HG03103 (cell line): ENCODE data around the gene KIF13A.
"Not testable (repeated sequence)": the region's sequence is repeated elsewhere in the genome, so short reads cannot be mapped to it uniquely, and the experiment has no call there.

ENCODE experiments used
- ATAC-seq: cut with Tn5 transposase; IDR thresholded peaks from one replicate; pipeline ENCODE4 v1.9.1; 2021; ENCODE audit warnings: low read depth; ENCODE audit not compliant: unreplicated experiment

The KIF13A gene

DNA sequence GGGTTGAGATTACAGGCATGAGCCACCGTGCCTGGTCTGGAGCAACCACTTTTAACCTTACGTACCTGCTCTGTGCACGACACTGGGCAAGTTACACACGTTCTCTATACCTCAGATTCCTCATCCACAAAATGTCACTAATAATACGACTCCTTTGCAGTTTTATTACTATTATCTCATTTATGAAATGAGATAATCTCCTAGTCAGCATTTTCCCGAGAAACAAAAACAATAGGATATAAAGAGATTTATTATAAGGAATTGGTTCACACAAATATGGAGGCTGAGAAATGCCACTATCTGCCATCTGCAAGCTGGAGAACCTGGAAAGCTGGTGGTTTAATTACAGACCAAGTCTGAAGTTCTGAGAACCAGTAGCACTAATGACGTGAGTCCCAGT, 12.0 kb upstream of the KIF13A start:
- no peak for ATAC-seq

DNA sequence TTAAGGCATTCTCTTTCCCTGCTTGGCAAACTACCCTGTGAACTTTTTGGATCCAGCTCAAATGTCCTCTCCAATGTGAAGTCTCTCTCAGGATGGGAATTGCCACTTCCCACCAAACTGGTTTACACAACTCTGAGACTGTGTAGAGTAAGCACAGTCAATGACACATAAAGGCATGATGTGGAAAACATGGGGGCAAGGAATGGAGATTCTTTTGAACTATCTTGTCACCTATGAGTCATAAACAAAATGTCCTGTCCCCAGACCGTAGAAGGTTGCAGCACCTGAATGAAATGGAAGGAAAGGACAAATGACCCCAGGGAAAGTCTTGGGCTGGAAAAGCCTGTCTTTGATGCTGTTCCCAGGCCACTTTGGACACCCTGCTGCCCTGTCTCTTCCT, 11.0 kb upstream of the KIF13A start:
- no peak for ATAC-seq

DNA sequence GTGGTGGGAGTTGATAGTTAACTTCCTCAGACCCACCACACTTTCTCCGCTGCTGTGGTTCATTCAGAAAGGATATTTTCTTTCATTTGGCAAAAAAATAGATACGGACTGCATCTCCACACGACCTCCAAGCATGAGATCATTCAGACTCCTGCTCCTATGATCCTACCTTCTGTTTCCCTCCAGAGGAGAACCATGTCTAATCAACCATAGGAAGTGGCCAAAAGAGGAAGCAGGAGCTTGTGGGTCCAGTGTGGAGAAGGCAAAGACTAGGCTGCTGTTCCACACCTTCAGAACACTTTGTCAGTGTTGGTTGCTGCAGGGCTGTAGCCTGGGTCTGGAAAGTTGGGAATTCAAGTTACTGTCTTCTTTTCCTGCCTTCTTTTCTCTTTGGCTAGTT, 10.6 kb upstream of the KIF13A start:
- ATAC-seq, result no peak

DNA sequence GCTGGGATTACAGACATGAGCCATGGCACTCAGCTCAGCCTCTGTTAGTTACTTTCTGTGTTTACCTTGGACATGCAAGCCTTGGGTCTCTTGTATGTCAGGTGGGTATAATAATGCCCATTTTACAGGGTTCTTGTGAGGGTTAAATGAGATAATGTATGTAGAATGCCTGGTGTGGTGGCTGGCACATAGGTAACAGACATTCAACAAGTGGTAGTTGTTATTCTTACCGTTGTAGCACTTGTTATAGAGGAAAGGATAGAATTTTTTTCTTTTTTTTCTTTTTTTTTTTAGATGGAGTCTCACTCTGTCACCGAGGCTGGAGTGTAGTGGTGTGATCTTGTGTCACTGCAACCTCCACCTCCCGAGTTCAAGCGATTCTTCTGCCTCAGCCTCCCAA, 8.0 kb upstream of the KIF13A start:
- no peak for ATAC-seq

DNA sequence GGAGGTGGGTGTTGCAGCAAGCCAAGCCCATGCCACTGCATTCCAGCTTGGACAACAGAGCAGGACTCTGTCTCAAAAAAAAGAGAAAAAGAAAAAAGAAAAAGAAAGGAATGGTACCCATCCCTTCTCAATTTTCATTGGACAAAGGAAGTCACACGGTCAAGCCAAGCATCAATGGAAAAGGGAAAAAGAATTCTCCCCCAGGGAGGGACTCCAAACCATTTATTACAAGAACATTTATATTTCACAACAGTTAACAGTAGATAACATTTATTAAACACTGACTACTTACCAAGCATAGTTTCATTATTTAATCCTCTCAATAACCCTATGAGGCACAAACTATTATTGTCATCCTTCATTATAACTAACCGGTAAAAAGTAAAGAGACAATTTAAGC, 6.6 kb upstream of the KIF13A start:
- no peak for ATAC-seq

DNA sequence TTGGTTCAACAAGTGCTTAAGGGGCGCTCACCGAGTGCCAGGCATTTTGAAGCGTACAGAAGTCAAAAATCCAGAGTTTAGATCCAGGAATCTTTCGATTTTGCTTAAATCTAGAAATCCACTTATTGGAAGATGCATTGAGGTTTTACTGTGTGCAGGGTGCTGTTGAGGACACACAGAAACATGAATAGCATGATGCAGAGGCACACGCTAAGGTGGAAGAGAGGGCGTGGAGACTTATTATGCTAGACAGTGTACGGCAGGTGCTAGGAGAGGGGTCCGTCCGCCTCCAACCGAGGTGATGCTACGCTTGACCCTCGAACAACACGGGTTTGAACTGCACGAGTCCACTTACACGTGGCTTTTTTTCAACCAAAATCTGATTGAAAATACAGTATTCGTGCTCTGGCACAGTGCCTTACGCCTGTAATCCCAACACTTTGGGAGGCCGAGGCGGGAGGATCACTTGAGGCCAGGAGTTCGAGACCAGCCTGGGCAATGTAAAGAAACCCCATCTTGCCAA, 1.0 kb upstream of the KIF13A start:
- no peak for ATAC-seq

DNA sequence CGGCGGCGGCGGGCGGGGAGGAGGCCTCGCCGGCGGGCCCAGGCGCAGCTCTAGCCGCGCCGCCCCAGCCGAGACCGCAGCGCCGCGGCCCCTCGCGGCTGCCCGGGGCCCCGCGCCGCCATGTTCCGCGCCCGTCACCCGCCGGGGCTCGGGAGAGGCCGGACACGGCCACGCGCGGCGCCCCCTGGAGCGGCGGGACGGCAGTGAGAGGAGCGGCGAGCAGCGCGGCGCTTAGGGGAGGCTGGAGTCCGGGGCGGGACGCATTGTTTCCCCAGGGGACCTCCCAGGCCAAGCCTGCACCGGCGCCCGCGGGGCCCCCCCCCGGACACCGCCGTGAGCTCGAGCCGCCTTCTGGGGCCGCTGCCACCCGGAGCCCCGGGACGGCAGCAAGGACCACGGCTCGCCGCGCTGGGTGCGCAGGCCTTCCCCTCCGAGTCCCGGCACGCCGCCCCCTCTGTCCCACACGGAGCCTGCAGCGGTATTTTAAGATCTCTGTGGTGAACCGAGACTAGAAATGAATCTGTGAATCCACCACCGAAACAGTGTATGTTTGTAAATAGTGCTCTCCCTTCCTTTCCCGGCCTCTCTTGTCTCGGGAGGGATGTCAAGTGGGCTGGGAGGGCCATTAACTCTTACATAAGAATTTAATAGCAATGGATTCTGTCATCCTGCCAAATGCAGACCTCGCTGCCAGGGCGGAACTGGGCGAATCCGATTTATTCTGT, 424 bp upstream of the KIF13A start:
- ATAC-seq, result peak; percentile 70

DNA sequence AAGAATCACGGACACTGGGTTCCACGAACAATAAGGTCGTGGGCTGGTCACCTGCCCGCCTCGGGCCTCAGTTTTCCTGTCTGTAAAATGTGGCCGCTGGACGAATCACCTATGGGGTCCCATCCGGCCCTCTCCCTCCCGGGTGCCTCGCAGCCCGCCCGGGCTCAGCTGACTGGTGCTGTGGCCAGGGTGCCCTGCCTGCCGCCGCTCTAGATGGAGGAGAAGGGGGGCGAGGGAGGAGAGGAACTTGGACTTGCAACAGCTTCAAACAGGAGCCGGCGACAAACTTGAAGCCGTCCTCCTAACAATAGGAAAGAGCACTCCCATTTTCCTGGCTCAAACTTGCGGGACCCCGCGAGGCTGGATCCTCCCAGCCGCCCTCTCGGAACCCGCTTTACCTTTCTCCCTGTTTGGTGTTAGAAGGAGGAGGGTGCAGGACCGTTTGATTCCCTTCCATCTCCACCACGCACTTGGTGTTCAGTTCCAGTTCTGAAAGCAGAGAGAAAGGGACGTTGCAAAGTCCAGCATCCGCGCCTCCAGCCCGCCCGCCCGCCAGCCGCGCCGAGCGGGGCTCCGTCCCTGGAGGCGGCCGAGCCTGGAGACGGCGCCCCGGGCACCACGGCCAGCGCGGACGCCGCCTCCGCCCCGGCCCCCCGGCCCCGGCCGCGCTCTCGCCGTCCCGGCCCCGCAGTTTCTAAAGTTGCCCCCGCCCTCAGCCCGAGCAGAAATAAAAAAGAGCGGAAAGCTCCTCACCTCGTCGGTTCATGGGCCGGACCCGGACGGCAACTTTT, 584 bp downstream of the KIF13A start:
- peak; percentile 3 for ATAC-seq

DNA sequence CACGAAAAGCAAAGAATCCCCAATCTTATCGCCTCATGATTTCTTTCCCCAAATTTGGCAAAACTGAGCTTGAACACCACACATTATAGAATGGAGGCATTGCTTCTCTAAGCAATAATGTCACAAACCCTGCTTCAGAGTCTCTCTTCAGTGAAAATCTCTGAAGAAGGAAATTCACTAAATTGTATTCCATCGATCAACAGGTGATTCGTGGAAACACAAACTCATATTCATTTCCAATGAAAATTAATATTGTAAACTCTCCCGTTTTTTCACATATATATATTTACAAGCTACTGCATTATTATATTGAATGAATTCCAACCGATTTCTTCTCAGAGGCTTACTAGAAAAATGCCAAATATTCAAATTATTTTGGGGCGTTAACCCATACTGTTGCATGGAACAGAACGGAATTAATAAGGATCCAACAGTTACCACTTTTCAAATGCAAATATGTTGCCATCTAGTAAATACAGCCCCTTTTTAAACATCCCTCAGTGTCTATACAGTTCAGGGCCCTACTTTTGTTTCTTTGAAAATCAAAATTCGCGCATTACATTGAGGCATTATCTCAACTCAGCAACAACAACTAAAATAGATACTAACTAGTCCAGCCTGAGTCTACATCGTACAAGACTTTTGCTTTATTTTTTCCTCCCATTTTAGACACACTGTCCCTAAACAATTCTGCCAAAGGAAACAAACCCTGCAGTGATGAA, 1.3 kb downstream of the KIF13A start:
- no peak for ATAC-seq

DNA sequence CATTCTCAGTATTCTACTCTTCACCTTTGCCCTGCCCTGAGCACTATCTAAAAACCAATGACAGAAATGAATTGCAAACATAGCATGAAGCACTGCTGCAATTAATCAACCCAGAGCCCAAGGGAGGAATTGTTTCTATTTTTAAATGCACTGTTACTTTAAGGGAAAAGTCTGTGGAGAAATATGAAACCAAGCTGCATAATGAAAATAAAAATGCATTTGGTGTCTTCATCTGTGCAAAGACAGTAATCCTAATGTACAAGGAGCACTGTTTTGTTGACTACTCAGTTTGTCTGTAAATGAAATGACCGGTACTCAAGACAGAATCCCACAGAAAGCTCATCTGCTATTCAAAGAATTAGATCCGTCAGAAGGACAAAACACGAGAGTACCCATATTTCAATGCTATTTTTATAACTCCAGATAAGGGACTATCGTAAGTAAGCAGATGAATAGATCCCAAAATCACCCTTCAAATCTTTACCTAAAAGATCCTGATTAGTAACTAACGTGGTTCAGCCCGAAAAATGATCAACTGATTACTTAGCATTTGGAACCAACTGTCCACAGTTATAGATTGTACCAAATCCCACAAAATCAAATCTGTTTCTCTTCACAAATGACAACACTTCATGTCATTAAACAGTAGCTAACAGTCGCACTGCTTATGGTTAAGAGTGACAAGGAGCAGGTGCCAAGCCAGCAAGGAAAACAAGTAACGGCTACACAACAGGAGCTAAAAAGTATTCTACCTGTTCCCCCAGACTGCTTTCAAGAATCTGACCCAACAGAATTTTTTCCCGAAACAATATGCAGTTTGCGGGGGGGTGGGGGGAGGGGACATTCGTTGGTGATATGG, 2.4 kb downstream of the KIF13A start:
- no peak for ATAC-seq

DNA sequence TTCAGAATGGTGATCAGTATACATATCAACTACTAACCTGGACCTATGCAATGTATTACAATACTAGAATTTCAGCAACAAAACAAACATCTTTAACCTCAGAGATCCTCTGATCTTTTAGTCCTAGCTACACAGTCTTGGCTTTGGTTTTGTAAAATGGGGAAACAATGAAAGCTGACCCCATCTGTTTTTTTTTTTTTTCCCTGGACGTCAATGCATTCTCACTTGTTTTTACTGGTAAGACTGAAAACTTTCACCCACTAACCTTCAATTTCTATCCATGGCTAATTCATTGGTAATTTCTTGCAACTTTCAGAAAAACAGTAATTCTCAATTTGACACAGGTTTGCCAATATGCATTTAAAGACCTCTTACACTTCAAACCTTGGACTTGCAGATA, 3.0 kb downstream of the KIF13A start:
- no peak for ATAC-seq

DNA sequence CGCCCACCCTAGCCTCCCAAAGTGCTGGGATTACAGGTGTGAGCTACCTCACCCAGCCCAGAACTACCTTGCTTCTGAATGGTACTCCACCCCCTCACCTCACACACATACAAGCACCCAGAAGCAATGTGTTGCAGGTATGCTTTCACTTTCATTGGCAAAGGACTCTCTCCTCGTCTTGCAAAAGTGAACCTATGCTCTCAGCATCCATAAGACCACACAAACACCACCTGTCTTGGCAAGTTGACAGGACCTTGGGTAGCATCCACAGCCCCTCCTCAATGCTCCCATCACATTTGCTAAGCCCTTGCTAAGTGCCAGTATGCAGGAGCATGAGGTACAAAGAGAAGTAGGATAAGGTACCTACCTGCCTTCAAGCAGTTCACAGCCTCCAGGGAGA, 3.7 kb downstream of the KIF13A start:
- no peak for ATAC-seq

DNA sequence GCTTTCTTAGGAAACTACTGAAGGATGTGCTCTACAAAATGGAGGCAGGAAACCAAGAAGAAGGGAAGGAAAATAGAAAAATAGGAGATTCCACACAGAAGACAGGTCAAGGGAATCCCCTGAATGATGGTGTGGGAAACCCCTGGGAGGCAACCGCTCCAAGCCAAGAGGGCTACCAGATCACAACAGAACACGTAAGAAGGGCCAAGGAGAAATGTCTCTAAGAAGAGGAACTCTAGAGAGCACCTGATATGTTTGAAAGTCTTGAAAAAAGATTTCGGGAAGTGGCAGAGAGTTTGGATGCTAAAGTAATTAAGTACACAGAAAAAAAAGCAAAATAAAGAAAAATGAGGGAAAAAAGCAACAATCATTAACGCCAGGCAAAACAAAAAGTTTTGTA, 7.1 kb downstream of the KIF13A start:
- ATAC-seq, result no peak

DNA sequence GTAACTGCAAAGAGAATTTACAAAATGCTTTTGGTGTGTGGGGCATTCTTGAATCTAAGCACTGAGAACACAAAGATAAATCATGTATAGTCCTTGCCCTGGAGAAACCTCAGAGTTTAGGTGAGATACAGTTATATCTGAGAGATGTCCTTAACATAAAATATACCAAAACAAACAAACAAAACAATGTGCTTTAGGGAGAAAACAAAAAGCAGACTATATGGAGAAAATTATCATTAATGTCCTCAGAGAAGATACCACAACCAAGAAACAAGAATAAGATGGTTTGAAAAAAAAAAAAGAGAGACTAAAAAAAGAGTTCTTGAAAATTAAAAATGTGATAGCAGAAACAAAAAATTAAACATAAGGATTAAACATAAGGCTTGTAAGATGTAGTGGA, 8.0 kb downstream of the KIF13A start:
- ATAC-seq, result no peak

DNA sequence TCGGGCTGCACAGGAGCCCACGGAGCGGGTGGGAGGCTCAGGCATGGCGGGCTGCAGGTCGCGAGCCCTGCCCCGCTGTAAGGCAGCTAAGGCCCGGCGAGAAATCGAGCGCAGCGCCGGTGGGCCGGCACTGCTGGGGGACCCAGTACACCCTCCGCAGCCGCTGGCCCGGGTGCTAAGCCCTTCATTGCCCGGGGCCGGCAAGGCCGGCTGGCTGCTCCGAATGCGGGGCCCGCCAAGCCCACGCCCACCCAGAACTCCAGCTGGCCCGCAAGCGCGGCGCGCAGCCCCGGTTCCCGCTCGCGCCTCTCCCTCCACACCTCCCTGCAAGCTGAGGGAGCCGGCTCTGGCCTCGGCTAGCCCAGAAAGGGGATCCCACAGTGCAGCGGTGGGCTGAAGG, 11.2 kb downstream of the KIF13A start:
- ATAC-seq, result not testable (repeated sequence)

DNA sequence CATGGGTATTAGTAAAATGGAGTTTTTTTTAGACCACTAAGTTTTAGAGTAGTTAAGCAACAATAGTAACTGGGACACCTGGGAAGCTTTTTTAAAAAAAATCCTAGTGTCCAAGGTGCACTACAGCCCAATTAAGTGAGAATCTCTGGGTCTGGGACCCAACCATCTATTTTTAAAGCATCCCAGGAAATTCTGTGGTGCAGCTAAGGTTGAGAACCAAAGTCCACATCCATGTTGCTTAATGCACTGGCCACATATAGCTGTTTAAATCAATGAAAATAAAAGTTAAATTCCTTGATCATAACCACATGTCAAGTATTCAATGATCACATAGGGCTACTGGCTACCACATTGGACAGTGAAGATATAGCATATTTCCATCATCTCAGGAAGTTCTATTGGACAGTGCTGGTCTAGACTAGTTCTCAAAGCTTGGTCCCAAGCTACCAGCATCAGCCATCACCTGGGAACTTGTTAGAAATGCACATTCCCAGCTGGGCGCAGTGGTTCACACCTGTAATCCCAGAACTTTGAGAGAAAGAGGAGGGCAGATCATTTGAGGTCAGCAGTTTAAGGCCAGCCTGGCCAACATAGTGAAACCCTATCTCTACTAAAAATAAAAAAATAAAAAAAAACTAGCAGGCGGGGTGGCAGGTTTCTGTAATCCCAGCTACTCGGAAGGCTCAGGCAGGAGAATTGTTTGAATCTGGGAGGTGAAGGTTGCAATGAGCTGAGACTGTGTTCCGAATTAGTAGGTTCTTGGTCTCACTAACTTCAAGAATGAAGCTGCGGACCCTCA, 12.7 kb downstream of the KIF13A start:
- ATAC-seq, result no peak

DNA sequence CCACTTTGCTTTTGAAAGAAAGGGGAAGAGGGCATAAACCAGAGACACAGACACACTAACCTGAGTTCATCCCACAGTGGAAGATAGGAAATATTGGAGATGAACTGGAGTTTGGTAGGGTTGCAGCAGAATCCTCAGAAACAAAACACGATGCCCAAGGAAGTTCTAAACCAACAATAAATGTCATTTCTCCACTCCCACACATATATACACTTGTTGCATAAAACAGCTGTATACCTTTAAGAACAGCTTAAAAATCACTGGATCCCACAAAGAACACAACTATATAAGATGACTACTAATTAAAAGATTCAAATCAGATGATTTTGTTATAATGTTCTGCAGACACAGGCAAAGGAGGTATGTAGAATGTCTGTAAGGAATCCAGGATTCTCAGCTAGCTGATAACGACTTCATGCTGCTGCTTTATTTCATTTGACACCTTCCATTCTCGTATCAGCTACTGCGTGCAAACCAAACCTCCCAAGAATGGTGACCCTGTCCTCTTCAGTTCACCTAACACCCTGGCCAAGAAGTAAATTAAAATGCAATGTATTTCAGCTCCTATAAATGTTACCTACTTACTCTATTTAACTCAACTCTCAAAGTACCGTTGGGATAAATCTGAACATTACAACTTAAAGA, 14.3 kb downstream of the KIF13A start:
- ATAC-seq, result no peak

DNA sequence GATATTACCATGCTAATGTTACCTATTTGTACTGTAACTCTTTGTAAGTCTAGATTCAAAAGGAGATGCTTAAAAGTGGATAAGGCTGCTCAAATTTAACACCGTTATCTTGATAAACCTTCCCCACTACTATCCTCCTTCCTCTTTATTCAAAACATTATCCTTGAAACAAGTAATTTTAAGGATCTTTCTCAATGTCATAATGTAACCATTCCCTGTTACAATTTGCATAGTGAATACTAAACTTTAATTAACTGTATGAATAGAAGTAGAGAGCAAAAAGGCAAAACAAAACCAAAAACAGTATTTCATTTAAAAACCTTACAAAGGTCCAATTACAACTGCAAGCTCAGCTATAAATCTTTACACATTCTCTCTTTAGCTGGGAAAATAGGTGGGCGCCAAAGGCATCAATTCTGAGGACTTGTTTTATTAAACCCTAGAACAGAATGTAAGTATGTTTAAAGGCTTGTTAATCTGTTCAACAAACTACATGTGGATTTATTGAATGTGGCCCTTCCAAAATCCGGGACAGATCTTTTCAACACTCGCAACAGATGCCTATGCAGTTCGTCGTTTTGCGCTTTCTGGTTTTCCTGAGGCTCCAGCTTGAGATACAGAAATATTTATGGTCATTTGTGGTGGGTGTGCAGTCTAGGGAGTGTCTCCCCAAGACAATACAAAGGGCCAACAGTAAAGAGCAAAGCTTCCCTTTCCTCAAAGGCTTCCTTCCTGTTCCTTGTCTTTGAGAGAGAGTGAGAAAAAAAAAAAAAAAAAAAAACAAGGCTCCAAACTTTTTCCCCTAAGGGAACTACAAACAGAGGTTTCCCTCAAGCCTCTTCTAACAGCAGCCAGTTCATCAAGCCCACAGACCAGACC, 15.1 kb downstream of the KIF13A start:
- no peak for ATAC-seq
